ENCODE results near the gene GAGE2A. TPM values are rescaled to one million over a fixed set of nuclear protein-coding genes. Genes with fewer than 3 reads are reported as not detected.

Gene GAGE2A
- total RNA-seq: not detected

GRCh38 chrX:49589196-49589595 is at the start of gene GAGE2A:
Gene GAGE2A, plus strand, starts transcription at chrX:49589496. Its CDS starts 1,155 bp downstream, at chrX:49590651.

DNA sequence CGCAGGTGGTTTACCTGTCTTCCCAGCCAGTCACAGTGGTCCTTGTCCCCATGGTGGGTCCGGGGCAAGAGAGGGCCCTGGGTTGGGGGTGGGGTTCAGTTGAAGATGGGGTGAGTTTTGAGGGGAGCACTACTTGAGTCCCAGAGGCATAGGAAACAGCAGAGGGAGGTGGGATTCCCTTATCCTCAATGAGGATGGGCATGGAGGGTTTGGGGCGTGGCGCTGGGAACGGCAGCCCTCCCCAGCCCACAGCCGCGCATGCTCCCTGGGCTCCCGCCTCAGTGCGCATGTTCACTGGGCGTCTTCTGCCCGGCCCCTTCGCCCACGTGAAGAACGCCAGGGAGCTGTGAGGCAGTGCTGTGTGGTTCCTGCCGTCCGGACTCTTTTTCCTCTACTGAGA is 47.9 kb upstream of the GAGE2A start, which contains the start of gene GAGE12D:
TSS of gene GAGE12D (plus strand) at position 301 of the 400 bp plus-strand sequence. CDS start 1,155 bp downstream, outside the sequence.

GRCh38 chrX:49550989-49551388 is 38.3 kb upstream of the GAGE2A start, which contains the start of gene GAGE12E:
Gene GAGE12E, plus strand, starts transcription at chrX:49551289. Its CDS starts 1,155 bp downstream, at chrX:49552444.

GRCh38 chrX:49560542-49560941 is 28.8 kb upstream of the GAGE2A start, which contains the start of gene GAGE12F:
Gene GAGE12F, plus strand, starts transcription at chrX:49560842. Its CDS starts 1,155 bp downstream, at chrX:49561997.

GRCh38 chrX:49570100-49570499 is 19.2 kb upstream of the GAGE2A start, which contains the start of gene GAGE12G:
Gene GAGE12G, plus strand, starts transcription at chrX:49570400. Its CDS starts 1,155 bp downstream, at chrX:49571555.

DNA sequence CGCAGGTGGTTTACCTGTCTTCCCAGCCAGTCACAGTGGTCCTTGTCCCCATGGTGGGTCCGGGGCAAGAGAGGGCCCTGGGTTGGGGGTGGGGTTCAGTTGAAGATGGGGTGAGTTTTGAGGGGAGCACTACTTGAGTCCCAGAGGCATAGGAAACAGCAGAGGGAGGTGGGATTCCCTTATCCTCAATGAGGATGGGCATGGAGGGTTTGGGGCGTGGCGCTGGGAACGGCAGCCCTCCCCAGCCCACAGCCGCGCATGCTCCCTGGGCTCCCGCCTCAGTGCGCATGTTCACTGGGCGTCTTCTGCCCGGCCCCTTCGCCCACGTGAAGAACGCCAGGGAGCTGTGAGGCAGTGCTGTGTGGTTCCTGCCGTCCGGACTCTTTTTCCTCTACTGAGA is 9.6 kb upstream of the GAGE2A start, which contains the start of gene GAGE12H:
TSS of gene GAGE12H (plus strand) at position 301 of the 400 bp plus-strand sequence. CDS start 1,155 bp downstream, outside the sequence.

GRCh38 chrX:49598720-49599119 is 9.4 kb downstream of the GAGE2A start, which contains the start of gene GAGE1:
Gene GAGE1, plus strand, starts transcription at chrX:49599020. Its CDS starts 1,155 bp downstream, at chrX:49600175.

Other genes with a start within 250 kb of the GAGE2A start
- gene GAGE12C, start 57.3 kb upstream of the GAGE2A start, total RNA-seq: not detected
- not detected for gene GAGE12D, start 47.8 kb upstream of the GAGE2A start, total RNA-seq
- not detected for gene GAGE12E, start 38.2 kb upstream of the GAGE2A start, total RNA-seq
- not detected for gene GAGE12F, start 28.7 kb upstream of the GAGE2A start, total RNA-seq
- gene GAGE12G, start 19.1 kb upstream of the GAGE2A start, total RNA-seq: not detected
- gene GAGE12H, start 9.5 kb upstream of the GAGE2A start, total RNA-seq: not detected
- gene GAGE1, start 9.5 kb downstream of the GAGE2A start, total RNA-seq: not detected
- not detected for gene PAGE1, start 106.5 kb downstream of the GAGE2A start, total RNA-seq
- gene PAGE4, start 239.8 kb downstream of the GAGE2A start, total RNA-seq: not detected